Activated CD4-positive, alpha-beta T cell treated with anti-CD3 and anti-CD28 coated beads, Interleukin-2, amount 50 U/mL, for 1 hour (primary cell): Measurements from ENCODE around the gene CMYA5.

Experiments used
- DNase-seq: peaks from one replicate; pipeline ENCODE4 v3.0.0-alpha.2; 2020

Gene CMYA5

GRCh38 chr5:79841172-79841571 lies 151.5 kb downstream of the CMYA5 start:
- DNase-seq, result no peak

GRCh38 chr5:79842006-79842881 lies 152.6 kb downstream of the CMYA5 start:
- DNase-seq, result no peak

- DNase-seq, result no peak
These were observed 153.4 kb downstream of the CMYA5 start for GRCh38 chr5:79842991-79843390.

- DNase-seq, result no peak
These were observed 154.1 kb downstream of the CMYA5 start for GRCh38 chr5:79843450-79844388.

- no peak for DNase-seq
These were observed 154.9 kb downstream of the CMYA5 start for GRCh38 chr5:79844571-79844970.

GRCh38 chr5:79845448-79846197 lies 156.0 kb downstream of the CMYA5 start:
- no peak for DNase-seq

- DNase-seq, result no peak
These were observed 156.5 kb downstream of the CMYA5 start for GRCh38 chr5:79846198-79846521.

- DNase-seq, result no peak
These were observed 157.9 kb downstream of the CMYA5 start for GRCh38 chr5:79847561-79847960.

- no peak for DNase-seq
These were observed 159.4 kb downstream of the CMYA5 start for GRCh38 chr5:79849061-79849460.
